AG04450 (cell line): ENCODE data around the gene PLD1. TPM values are rescaled to one million over a fixed set of nuclear protein-coding genes. Genes with fewer than 3 reads are reported as not detected.

ENCODE experiments used
- CTCF ChIA-PET: fragments of 300-600, 350-600 bp; formaldehyde crosslinking; extraction: SDS; loops from one replicate; lab custom pipeline; 2022; ENCODE audit warnings: antibody characterized with exemption, inconsistent platforms; lab: Charles Lee
- POLR2A ChIA-PET: fragments of 350-600 bp; formaldehyde crosslinking; extraction: SDS; loops from one replicate; lab custom pipeline; 2021; ENCODE audit warnings: antibody characterized with exemption, inconsistent platforms; lab: Yijun Ruan, JAX
- DNase-seq: peaks from one replicate; pipeline ENCODE4 v3.0.0-alpha.2; 2011; ENCODE audit warnings: low read depth, low spot score
- H3K27ac ChIP-seq: one replicate; pipeline ENCODE4 v1.5.1; 2012; ENCODE audit warnings: low read depth, low read length, control low read depth
- H3K27me3 ChIP-seq: one replicate; pipeline ENCODE4 v1.6.0; 2012; ENCODE audit warnings: low read length; ENCODE audit not compliant: control insufficient read depth, insufficient read depth
- H3K4me3 ChIP-seq: 2 replicates; pipeline ENCODE4 v1.5.1; 2011; ENCODE audit warnings: mild to moderate bottlenecking, low read depth, low read length, control low read depth
- H3K9me3 ChIP-seq: 2 replicates; pipeline ENCODE4 v1.5.1; 2012; ENCODE audit warnings: low read length; ENCODE audit not compliant: control insufficient read depth, insufficient read depth
- CTCF ChIP-seq: IDR thresholded peaks from 2 replicates; pipeline ENCODE4 v1.5.1; 2011; ENCODE audit warnings: low read depth, low read length, control low read depth, inconsistent platforms
- polyA plus RNA-seq: library from polyadenylated mRNA; depleted of rRNA; stranded (reverse); fragments of >200 nt; gene quantifications from 2 replicates; pipeline ENCODE4 v1.2.3, GENCODE V29; 2011

The PLD1 gene
- polyA plus RNA-seq, 1 experiment: 20.2 TPM

DNA sequence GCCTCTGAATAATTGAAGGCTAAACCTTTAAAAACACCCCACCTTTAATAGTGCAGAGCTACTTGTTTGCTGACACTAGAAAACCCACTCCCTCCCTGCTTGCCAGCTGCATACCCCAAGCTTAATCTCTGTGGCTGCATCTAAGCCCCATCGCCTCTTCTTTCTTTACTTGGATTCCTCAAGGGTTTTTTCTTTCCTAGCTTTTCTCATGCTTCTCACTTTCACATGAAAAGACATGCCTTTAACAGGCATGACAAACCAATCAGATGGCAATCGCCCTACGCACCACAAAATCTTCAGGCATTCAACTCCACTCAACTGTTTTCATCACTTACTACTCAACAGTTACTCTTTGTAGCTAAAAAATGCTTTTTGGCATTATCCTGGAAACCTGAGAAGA lies 77.5 kb downstream of the PLD1 start:
- no peak for TF ChIP-seq CTCF
- Histone ChIP-seq H3K27ac (no peak overlapping the region), H3K9me3 (no peaks in the 10 kb centered on the region), H3K4me3 (no peak overlapping the region), H3K27me3 (no peaks in the 10 kb centered on the region)
- ChIA-PET POLR2A (no interaction called here), CTCF (interaction anchor here (0.7 kb wide), 1 partner anchor 72 kb away, joined by 3 read pairs; no protein-coding TSS in a partner anchor)
- DNase-seq: no peak

DNA sequence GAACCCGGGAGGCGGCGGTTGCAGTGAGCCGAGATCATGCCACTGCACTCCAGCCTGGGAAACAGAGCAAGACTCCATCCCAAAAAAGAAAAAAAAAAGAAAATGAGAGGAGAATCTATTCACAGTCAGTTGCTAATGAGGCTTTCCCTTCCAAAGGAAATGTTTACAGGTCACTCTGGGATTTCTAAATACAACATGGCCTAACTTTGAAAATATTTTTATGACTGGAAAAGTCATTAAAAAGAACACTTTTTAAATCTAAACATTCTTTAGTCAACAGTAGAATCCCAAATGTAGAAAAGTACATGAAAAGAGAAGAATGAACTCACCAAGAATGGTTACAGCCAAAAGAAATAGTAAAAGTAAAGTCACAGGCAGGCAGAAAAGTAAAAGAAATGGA lies 78.6 kb downstream of the PLD1 start:
- no peaks in the 10 kb centered on the region for H3K27me3 ChIP-seq
- POLR2A ChIA-PET: no interaction called here
- DNase-seq: no peak
- CTCF ChIA-PET: interaction anchor here (1.3 kb wide), 1 partner anchor 117 kb away, joined by 3 read pairs; no protein-coding TSS in a partner anchor
- H3K4me3 ChIP-seq: no peak overlapping the region
- no peak for TF ChIP-seq CTCF
- no peak overlapping the region for H3K27ac ChIP-seq
- H3K9me3 ChIP-seq: no peaks in the 10 kb centered on the region

- POLR2A ChIA-PET: no interaction called here
- Histone ChIP-seq H3K4me3 (no peak overlapping the region), H3K9me3 (no peaks in the 10 kb centered on the region), H3K27me3 (no peaks in the 10 kb centered on the region), H3K27ac (no peak overlapping the region)
- no peak for TF ChIP-seq CTCF
- CTCF ChIA-PET: no interaction called here
- no peak for DNase-seq
Measured at GRCh38 chr3:171729452-171730334, 80.6 kb downstream of the PLD1 start.

- POLR2A ChIA-PET: no interaction called here
- CTCF ChIA-PET: no interaction called here
- Histone ChIP-seq H3K9me3 (no peaks in the 10 kb centered on the region), H3K27ac (no peak overlapping the region), H3K4me3 (no peak overlapping the region), H3K27me3 (no peaks in the 10 kb centered on the region)
- no peak for DNase-seq
- TF ChIP-seq CTCF: no peak
Measured at GRCh38 chr3:171727288-171727687, 83.0 kb downstream of the PLD1 start.

DNA sequence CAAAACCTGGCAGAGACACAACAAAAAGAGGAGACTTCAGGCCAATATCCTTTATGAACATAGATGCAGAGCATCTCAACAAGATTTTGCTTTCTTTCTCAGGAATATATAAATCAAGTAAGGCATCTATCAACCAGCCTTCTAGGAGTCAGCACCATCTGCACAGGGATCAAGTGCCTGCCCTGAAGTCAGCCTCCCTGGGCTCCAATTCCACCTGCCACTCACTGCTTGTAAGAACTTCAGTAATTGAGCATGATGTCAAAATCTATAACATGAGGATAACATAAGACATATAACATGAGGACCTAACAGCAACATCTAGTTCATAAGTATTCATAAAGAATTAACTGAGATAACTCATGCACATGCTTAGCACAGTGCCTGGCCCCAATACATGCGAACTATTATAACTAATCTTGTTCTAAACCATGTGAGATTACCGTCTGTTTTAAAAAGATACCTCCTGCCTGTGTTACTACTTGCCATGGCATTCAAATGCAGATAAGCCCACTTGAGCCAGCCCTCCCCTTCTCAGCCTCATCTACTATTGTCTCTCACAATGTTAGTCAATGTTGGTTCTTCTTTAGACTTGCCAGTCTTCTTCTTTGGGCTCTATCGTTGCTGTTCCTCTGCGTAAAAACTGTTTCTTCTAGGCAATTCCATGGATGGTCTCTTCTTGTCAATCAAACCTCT lies 91.6 kb downstream of the PLD1 start:
- TF ChIP-seq CTCF: no peak
- Histone ChIP-seq H3K9me3 (no peaks in the 10 kb centered on the region), H3K27ac (no peak overlapping the region), H3K4me3 (no peak overlapping the region), H3K27me3 (no peaks in the 10 kb centered on the region)
- ChIA-PET POLR2A (no interaction called here), CTCF (interaction anchor here (1.6 kb wide), 1 partner anchor 54 kb away, joined by 5 read pairs; no protein-coding TSS in a partner anchor)
- no peak for DNase-seq
